Measurements from ENCODE around the gene PPP1R14C. TPM values are rescaled to one million over a fixed set of nuclear protein-coding genes. Genes with fewer than 3 reads are reported as not detected.
"Not testable (repeated sequence)": the region's sequence is repeated elsewhere in the genome, so short reads cannot be mapped to it uniquely, and the experiment has no call there.

PPP1R14C gene
- total RNA-seq, 2 experiments from 2014 or later, result not detected

- intact Hi-C loops (cut with micrococcal nuclease), result no loop called here
- no peaks in the 10 kb centered on the region for H3K9me3 Mint-ChIP-seq
- H3K27ac Mint-ChIP-seq, result no peak overlapping the region
- DNase-seq, result no peak
- CTCF ChIA-PET, result no interaction called here
- H3K4me3 Mint-ChIP-seq, result no peak overlapping the region
- H3K27me3 Mint-ChIP-seq (ENCODE audit: low read depth), result peaks cover 5% of the 10 kb centered on the region
- no peaks in the 10 kb centered on the region for H3K36me3 Mint-ChIP-seq (ENCODE audit: low read depth)
- H3K4me1 Mint-ChIP-seq (ENCODE audit: low read depth), result no peaks in the 10 kb centered on the region
These were observed 34.6 kb downstream of the PPP1R14C start for GRCh38 chr6:150177259-150177951.

DNA sequence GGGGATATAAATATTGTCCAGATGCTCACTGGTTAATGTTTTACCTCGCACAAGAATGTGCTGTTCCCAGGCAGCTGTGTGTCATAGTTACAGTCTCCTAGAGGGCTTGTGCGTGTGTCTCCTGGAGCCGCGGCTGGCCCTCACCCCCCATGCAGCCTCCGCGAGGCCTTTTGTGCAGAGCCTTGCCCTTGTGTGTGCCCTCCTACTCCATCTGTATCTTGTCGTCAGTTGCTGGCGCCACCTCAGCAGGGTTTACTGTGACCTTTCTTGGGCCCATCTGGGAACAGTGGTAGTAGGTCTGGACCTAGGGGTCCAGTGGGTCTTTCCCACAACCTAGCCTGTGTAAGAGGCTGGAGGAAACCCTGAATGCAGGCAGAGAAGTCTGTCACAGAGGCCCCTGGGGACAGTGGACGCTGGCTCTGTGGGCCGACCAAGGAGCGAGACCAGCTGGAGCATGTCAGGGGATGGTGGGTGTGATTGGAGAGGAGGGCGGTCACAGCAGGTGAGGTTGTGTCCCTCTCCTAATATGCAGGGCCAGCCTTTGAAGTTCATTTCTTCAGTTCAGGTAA is 35.2 kb downstream of the PPP1R14C start:
- CTCF ChIA-PET, result no interaction called here
- intact Hi-C loops (cut with micrococcal nuclease), result no loop called here
- DNase-seq, result no peak
- H3K4me3 Mint-ChIP-seq, result no peak overlapping the region
- no peaks in the 10 kb centered on the region for H3K36me3 Mint-ChIP-seq (ENCODE audit: low read depth)
- H3K9me3 Mint-ChIP-seq, result no peaks in the 10 kb centered on the region
- peaks cover 4% of the 10 kb centered on the region for H3K27me3 Mint-ChIP-seq (ENCODE audit: low read depth)
- no peaks in the 10 kb centered on the region for H3K4me1 Mint-ChIP-seq (ENCODE audit: low read depth)
- H3K27ac Mint-ChIP-seq, result no peak overlapping the region

- Mint-ChIP-seq H3K27ac (no peak overlapping the region), H3K4me3 (no peak overlapping the region), H3K9me3 (no peaks in the 10 kb centered on the region), H3K36me3 (ENCODE audit: low read depth) (no peaks in the 10 kb centered on the region), H3K27me3 (ENCODE audit: low read depth) (no peaks in the 10 kb centered on the region), H3K4me1 (ENCODE audit: low read depth) (no peaks in the 10 kb centered on the region)
- DNase-seq, result no peak
- CTCF ChIA-PET, result no interaction called here
- intact Hi-C loops (cut with micrococcal nuclease), result no loop called here
These were observed 36.2 kb downstream of the PPP1R14C start for GRCh38 chr6:150179030-150179429.

DNA sequence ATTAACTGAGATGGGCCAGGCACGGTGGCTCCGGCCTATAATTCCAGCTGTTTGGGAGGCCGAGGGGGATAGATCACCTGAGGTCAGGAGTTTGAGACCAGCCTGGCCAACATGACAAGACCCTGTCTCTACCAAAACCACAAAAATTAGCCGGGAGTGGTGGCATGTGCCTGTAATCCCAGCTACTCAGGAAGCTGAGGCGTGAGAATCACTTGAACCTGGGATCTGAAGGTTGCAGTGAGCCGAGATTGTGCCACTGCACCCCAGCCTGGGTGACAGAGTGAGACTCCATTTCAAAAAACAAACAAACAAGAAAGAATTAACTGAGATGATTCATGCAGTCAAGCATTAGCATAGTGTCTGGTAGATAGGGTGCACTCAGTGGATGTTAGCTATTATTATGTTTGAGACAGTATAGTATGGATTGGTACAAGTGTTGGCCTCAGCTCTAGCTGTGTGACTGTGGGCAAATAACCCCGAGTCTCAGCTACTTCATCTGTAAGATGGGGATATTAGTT is 37.1 kb downstream of the PPP1R14C start:
- H3K9me3 Mint-ChIP-seq; H3K4me3 Mint-ChIP-seq; H3K27me3 Mint-ChIP-seq (ENCODE audit: low read depth); DNase-seq; H3K27ac Mint-ChIP-seq; H3K36me3 Mint-ChIP-seq (ENCODE audit: low read depth); H3K4me1 Mint-ChIP-seq (ENCODE audit: low read depth): not testable (repeated sequence)
- intact Hi-C loops (cut with micrococcal nuclease), result loop anchor here (5.0 kb wide), 1 partner anchor 103 kb away; no protein-coding TSS in a partner anchor
- CTCF ChIA-PET, result interaction anchor here (0.6 to 1.8 kb wide), 7 partner anchors 13 to 1791 kb away, joined by 3 to 7 read pairs (median 3); no protein-coding TSS in a partner anchor

DNA sequence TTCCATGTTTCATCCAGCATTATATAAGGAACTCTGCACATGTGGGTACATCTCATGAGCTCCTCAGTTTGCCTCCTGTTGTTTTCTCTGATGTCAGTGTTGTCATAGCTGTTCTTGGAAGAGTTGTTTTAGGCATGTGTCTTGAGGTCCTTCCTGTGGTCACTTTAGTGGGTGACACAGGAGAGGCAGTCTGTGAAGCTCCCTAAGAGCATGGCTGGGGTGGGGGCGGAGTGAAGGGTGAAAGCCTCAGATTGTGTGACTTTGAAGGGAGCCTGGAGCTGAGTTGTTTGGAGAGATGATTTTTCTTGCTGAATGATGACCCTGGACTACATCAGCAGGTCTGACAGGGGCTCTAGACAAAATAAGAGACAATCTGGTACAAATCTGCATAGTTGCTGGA is 37.7 kb downstream of the PPP1R14C start:
- Mint-ChIP-seq H3K9me3 (no peaks in the 10 kb centered on the region), H3K27me3 (ENCODE audit: low read depth) (peaks cover 2% of the 10 kb centered on the region), H3K4me1 (ENCODE audit: low read depth) (no peaks in the 10 kb centered on the region), H3K27ac (no peak overlapping the region), H3K36me3 (ENCODE audit: low read depth) (no peaks in the 10 kb centered on the region), H3K4me3 (no peak overlapping the region)
- CTCF ChIA-PET, result interaction anchor here (0.5 to 1.8 kb wide), 8 partner anchors 8 to 702 kb away, joined by 3 to 7 read pairs (median 3); no protein-coding TSS in a partner anchor
- intact Hi-C loops (cut with micrococcal nuclease), result loop anchor here (5.0 kb wide), 1 partner anchor 103 kb away; no protein-coding TSS in a partner anchor
- DNase-seq, result no peak

- no peak for DNase-seq
- CTCF ChIA-PET, result interaction anchor here (0.6 to 1.3 kb wide), 2 partner anchors 102 to 644 kb away, joined by 3 read pairs; no protein-coding TSS in a partner anchor
- intact Hi-C loops (cut with micrococcal nuclease), result loop anchor here (5.0 kb wide), 1 partner anchor 105 kb away; no protein-coding TSS in a partner anchor
- no peaks in the 10 kb centered on the region for H3K9me3 Mint-ChIP-seq
- no peaks in the 10 kb centered on the region for H3K4me1 Mint-ChIP-seq (ENCODE audit: low read depth)
- peaks cover 6% of the 10 kb centered on the region for H3K27me3 Mint-ChIP-seq (ENCODE audit: low read depth)
- H3K36me3 Mint-ChIP-seq (ENCODE audit: low read depth), result no peaks in the 10 kb centered on the region
- no peak overlapping the region for H3K4me3 Mint-ChIP-seq
- no peak overlapping the region for H3K27ac Mint-ChIP-seq
These were observed 39.7 kb downstream of the PPP1R14C start for GRCh38 chr6:150182460-150183078.

DNA sequence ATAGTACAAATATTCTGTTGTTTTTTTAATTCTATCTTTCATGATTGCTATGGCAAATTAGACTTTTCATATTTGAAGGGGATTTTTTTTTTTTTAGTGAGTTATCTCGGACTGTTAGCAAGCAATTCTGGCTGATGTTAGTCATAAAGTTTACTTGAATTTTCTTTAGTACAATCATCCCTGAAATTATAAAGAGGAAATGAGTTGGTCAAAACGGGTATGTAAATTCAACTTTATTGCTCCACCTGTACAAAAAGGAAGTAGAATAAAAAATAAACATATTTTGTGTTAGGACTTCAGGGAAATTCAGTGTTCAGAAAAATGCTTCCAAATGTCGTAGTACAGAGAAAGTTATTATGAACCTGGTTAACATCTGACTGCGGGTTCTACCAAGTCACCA is 40.3 kb downstream of the PPP1R14C start:
- no peak for DNase-seq
- no peaks in the 10 kb centered on the region for H3K9me3 Mint-ChIP-seq
- no peak overlapping the region for H3K27ac Mint-ChIP-seq
- H3K4me1 Mint-ChIP-seq (ENCODE audit: low read depth), result no peaks in the 10 kb centered on the region
- H3K27me3 Mint-ChIP-seq (ENCODE audit: low read depth), result peaks cover 7% of the 10 kb centered on the region
- intact Hi-C loops (cut with micrococcal nuclease), result loop anchor here (5.0 kb wide), 1 partner anchor 106 kb away; no protein-coding TSS in a partner anchor
- CTCF ChIA-PET, result no interaction called here
- no peak overlapping the region for H3K4me3 Mint-ChIP-seq
- H3K36me3 Mint-ChIP-seq (ENCODE audit: low read depth), result no peaks in the 10 kb centered on the region

- Mint-ChIP-seq H3K4me3 (no peak overlapping the region), H3K27me3 (ENCODE audit: low read depth) (peaks cover 7% of the 10 kb centered on the region), H3K36me3 (ENCODE audit: low read depth) (no peaks in the 10 kb centered on the region), H3K27ac (no peak overlapping the region), H3K4me1 (ENCODE audit: low read depth) (no peaks in the 10 kb centered on the region), H3K9me3 (peaks cover 1% of the 10 kb centered on the region)
- no peak for DNase-seq
- intact Hi-C loops (cut with micrococcal nuclease), result loop anchor here (5.0 kb wide), 1 partner anchor 107 kb away; no protein-coding TSS in a partner anchor
- CTCF ChIA-PET, result no interaction called here
These were observed 41.1 kb downstream of the PPP1R14C start for GRCh38 chr6:150183966-150184365.

GRCh38 chr6:150184850-150185731 is 42.2 kb downstream of the PPP1R14C start:
- no peak for DNase-seq
- no peaks in the 10 kb centered on the region for H3K4me1 Mint-ChIP-seq (ENCODE audit: low read depth)
- peaks cover 1% of the 10 kb centered on the region for H3K9me3 Mint-ChIP-seq
- intact Hi-C loops (cut with micrococcal nuclease), result loop anchor here (5.0 kb wide), 1 partner anchor 108 kb away; no protein-coding TSS in a partner anchor
- no peaks in the 10 kb centered on the region for H3K36me3 Mint-ChIP-seq (ENCODE audit: low read depth)
- CTCF ChIA-PET, result interaction anchor here (1.0 kb wide), 1 partner anchor 11 kb away, joined by 6 read pairs; no protein-coding TSS in a partner anchor
- H3K4me3 Mint-ChIP-seq, result no peak overlapping the region
- H3K27me3 Mint-ChIP-seq (ENCODE audit: low read depth), result peaks cover 11% of the 10 kb centered on the region
- H3K27ac Mint-ChIP-seq, result no peak overlapping the region

GRCh38 chr6:150185732-150186117 is 42.9 kb downstream of the PPP1R14C start:
- intact Hi-C loops (cut with micrococcal nuclease), result no loop called here
- peaks cover 1% of the 10 kb centered on the region for H3K9me3 Mint-ChIP-seq

GRCh38 chr6:150186129-150186898 is 43.5 kb downstream of the PPP1R14C start:
- Mint-ChIP-seq H3K27me3 (ENCODE audit: low read depth) (peaks cover 21% of the 10 kb centered on the region), H3K9me3 (peaks cover 1% of the 10 kb centered on the region), H3K4me3 (no peak overlapping the region), H3K27ac (no peak overlapping the region), H3K36me3 (ENCODE audit: low read depth) (no peaks in the 10 kb centered on the region), H3K4me1 (ENCODE audit: low read depth) (no peaks in the 10 kb centered on the region)
- intact Hi-C loops (cut with micrococcal nuclease), result no loop called here
- no peak for DNase-seq
- CTCF ChIA-PET, result interaction anchor here (1.0 kb wide), 1 partner anchor 10 kb away, joined by 6 read pairs; no protein-coding TSS in a partner anchor

More at GRCh38 chr6:150185732-150186117, 42.9 kb downstream of the PPP1R14C start:
- Mint-ChIP-seq H3K36me3 (ENCODE audit: low read depth) (no peaks in the 10 kb centered on the region), H3K27ac (no peak overlapping the region), H3K4me1 (ENCODE audit: low read depth) (no peaks in the 10 kb centered on the region), H3K4me3 (no peak overlapping the region), H3K27me3 (ENCODE audit: low read depth) (peaks cover 15% of the 10 kb centered on the region)
- DNase-seq, result no peak
- CTCF ChIA-PET, result interaction anchor here (1.0 kb wide), 1 partner anchor 10 kb away, joined by 6 read pairs; no protein-coding TSS in a partner anchor
